Measurements from ENCODE around the gene CDX1. TPM values are rescaled to one million over a fixed set of nuclear protein-coding genes. Genes with fewer than 3 reads are reported as not detected.

Gene CDX1
- total RNA-seq, 4 donors from 2014 or later, result 1.5 TPM; not detected in 3

GRCh38 chr5:150175076-150175475 is 8.5 kb downstream of the CDX1 start:
- TF ChIP-seq, protein P1, sequence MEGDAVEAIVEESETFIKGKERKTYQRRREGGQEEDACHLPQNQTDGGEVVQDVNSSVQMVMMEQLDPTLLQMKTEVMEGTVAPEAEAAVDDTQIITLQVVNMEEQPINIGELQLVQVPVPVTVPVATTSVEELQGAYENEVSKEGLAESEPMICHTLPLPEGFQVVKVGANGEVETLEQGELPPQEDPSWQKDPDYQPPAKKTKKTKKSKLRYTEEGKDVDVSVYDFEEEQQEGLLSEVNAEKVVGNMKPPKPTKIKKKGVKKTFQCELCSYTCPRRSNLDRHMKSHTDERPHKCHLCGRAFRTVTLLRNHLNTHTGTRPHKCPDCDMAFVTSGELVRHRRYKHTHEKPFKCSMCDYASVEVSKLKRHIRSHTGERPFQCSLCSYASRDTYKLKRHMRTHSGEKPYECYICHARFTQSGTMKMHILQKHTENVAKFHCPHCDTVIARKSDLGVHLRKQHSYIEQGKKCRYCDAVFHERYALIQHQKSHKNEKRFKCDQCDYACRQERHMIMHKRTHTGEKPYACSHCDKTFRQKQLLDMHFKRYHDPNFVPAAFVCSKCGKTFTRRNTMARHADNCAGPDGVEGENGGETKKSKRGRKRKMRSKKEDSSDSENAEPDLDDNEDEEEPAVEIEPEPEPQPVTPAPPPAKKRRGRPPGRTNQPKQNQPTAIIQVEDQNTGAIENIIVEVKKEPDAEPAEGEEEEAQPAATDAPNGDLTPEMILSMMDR (IDR thresholded peaks at IDR 0.05 in 4 of 5, conservative IDR thresholded peaks at IDR 0.05 in 1 of 5), result no peak
- no peak for TF ChIP-seq POLR2A (IDR thresholded peaks at IDR 0.05)
- no peak overlapping the region for H3K27ac ChIP-seq
- intact Hi-C loops (cut with DNase I; ENCODE audit: low total_unique reads), result no loop called here
- no peak overlapping the region for H3K4me3 ChIP-seq
- ATAC-seq (no peak), DNase-seq (no peak)
- H3K4me1 ChIP-seq, result peaks cover 7% of the 10 kb centered on the region in 2 donors
- H3K36me3 ChIP-seq, result no peaks in the 10 kb centered on the region
- H3K9me3 ChIP-seq, result no peaks in the 10 kb centered on the region
- no peaks in the 10 kb centered on the region for H3K27me3 ChIP-seq
- in situ Hi-C loops (cut with MboI; ENCODE audit: low sequenced_read_pairs in 4 of 4), result no loop called here

DNA sequence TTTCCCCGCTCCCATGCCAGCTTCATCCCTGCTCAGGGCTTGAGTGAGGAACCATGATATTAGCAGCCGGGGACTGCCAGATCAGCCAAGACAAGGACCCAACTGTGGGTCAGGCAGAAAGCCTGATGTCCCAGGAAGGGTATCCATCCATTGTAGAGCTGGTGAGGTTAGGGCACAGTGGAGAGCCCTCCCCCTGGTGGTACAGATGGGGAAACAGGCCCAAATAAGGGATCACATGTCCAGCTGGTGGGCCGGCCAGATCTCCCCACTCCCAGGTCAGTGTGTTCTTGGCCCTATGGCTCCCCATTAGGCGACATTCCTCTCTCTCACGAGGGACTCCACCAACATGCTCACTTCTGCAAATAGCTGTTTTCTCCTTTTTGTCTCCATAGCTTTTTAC is 9.0 kb downstream of the CDX1 start:
- Histone ChIP-seq H3K4me3 (no peak overlapping the region), H3K9me3 (no peaks in the 10 kb centered on the region), H3K27ac (no peak overlapping the region), H3K4me1 (peaks cover 11 to 12% of the 10 kb centered on the region in 2 donors), H3K27me3 (no peaks in the 10 kb centered on the region), H3K36me3 (no peaks in the 10 kb centered on the region)
- in situ Hi-C loops (cut with MboI; ENCODE audit: low sequenced_read_pairs in 4 of 4), result no loop called here
- ATAC-seq (no peak), DNase-seq (no peak)
- intact Hi-C loops (cut with DNase I; ENCODE audit: low total_unique reads), result no loop called here
- TF ChIP-seq, protein P1 (IDR thresholded peaks at IDR 0.05 in 4 of 5, conservative IDR thresholded peaks at IDR 0.05 in 1 of 5), result no peak
- TF ChIP-seq POLR2A (IDR thresholded peaks at IDR 0.05), result no peak

GRCh38 chr5:150176745-150177477 is 10.3 kb downstream of the CDX1 start:
- intact Hi-C loops (cut with DNase I; ENCODE audit: low total_unique reads), result no loop called here
- Histone ChIP-seq H3K36me3 (no peaks in the 10 kb centered on the region), H3K27ac (no peak overlapping the region), H3K4me3 (no peak overlapping the region), H3K9me3 (no peaks in the 10 kb centered on the region), H3K27me3 (no peaks in the 10 kb centered on the region), H3K4me1 (peaks cover 21 to 23% of the 10 kb centered on the region in 2 donors)
- DNase-seq (no peak), ATAC-seq (no peak)
- in situ Hi-C loops (cut with MboI; ENCODE audit: low sequenced_read_pairs in 4 of 4), result no loop called here
- TF ChIP-seq POLR2A (IDR thresholded peaks at IDR 0.05), result no peak
- TF ChIP-seq, protein P1 (IDR thresholded peaks at IDR 0.05 in 4 of 5, conservative IDR thresholded peaks at IDR 0.05 in 1 of 5), result no peak

GRCh38 chr5:150177721-150178120 is 11.1 kb downstream of the CDX1 start:
- DNase-seq, result no peak
- Histone ChIP-seq H3K27me3 (no peaks in the 10 kb centered on the region), H3K9me3 (no peaks in the 10 kb centered on the region), H3K36me3 (no peaks in the 10 kb centered on the region), H3K4me3 (no peak overlapping the region), H3K4me1 (peaks cover 21 to 23% of the 10 kb centered on the region in 2 donors), H3K27ac (no peak overlapping the region)
- ATAC-seq, result no peak
- intact Hi-C loops (cut with DNase I; ENCODE audit: low total_unique reads) (no loop called here), in situ Hi-C loops (cut with MboI; ENCODE audit: low sequenced_read_pairs in 4 of 4) (no loop called here)
- TF ChIP-seq, protein P1 (IDR thresholded peaks at IDR 0.05 in 4 of 5, conservative IDR thresholded peaks at IDR 0.05 in 1 of 5), result no peak
- no peak for TF ChIP-seq POLR2A (IDR thresholded peaks at IDR 0.05)
